GM18951 (cell line): ENCODE data around the gene CTSA.
"Not testable (repeated sequence)": the region's sequence is repeated elsewhere in the genome, so short reads cannot be mapped to it uniquely, and the experiment has no call there.

Source experiments
- POLR2A ChIP-seq: IDR thresholded peaks from 4 replicates; pipeline ENCODE4 v1.6.1; 2011; ENCODE audit warnings: mild to moderate bottlenecking; ENCODE audit not compliant: insufficient read length, insufficient read depth; ENCODE audit errors: extremely low read depth
- in situ Hi-C: fragments of 300-500 bp; cut with MboI; formaldehyde crosslinking; loops from one replicate; pipeline ENCODE4 v1.12.0; 2022; ENCODE audit warnings: low sequenced_read_pairs, mixed read lengths, inconsistent platforms; ENCODE audit not compliant: unreplicated experiment

The CTSA gene

DNA sequence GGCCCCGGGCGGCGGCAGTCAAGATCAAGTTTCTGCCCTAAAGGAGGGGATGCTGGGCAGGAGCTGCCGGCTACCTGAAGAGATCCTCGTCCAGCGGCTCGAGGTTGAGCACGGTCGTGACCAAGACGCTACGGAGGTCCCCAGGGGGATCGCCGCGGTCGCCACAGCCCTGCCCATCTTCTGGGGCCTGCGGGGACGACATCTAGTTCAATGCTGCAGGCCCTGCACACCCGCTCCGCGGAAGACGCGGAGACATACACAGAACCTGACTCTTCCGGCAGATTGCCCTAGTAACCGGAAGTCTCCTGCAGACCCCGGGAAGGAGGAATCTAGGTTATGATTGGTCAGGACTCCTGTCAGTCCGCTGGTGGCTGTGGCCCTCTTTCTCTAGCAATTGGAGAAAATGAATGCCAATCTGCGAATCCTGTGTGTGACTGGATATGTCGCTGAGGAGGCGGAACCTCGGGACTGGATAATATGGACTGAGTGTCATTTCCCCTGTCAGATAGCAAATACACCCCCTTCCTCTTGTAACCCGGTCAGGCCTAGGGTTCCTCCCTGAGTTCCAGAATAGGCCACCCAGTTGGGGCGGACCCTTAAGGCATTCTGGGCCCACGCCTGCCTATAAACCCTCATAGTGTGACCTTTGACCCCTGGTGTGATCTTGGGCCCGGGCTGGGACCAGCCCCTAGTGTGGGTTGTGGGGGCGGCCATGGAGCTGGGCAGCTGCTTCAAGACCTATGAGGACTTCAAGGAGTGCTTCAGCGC, 33.8 kb upstream of the CTSA start, which contains the start of the genes ACOT8 and ZSWIM3:
TSS of gene ACOT8 (minus strand) at position 279 of the 768 bp plus-strand sequence. CDS start at position 202, 77 bp downstream.
TSS of gene ZSWIM3 (plus strand) at position 501 of the 768 bp plus-strand sequence. CDS start at position 713, 212 bp downstream.
- in situ Hi-C loops, result no loop called here
- TF ChIP-seq POLR2A, result peak; percentile 92

DNA sequence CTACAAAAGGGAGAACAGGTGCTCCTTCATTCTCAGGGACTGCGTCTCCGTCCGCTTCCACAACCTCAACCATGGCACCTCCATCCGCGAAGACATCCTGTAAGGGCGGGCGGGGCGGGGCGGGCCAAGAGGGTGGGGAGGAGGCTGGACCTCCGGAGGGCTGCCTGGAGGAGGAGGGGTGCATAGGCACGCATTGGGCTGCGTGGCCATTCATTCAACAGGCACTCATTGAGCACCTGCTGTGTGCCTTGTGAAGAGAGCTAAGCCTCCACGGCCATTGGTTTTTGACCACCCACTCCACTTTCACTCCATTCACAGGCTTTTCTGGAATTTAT, 33.3 kb upstream of the CTSA start:
- no peak for TF ChIP-seq POLR2A
- in situ Hi-C loops, result no loop called here

DNA sequence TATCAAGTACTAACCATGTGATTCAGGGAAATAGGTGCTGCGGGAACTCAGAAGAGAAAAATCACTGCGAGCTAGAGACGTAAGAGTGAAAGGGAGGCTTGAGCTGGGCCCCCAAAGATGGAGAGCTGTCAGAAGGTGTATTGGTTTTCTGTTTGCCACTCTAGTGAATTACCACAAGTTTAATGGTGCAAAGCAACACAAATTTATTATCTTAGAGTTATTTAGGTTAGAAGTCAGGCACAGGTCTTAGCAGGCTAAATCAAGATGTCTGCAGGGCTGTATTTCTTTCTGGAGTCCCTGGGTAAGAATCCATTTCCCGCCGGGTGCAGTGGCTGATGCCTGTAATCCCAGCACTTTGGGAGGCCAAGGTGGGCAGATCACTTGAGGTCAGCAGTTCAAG, 31.2 kb upstream of the CTSA start:
- no peak for TF ChIP-seq POLR2A
- in situ Hi-C loops, result no loop called here

DNA sequence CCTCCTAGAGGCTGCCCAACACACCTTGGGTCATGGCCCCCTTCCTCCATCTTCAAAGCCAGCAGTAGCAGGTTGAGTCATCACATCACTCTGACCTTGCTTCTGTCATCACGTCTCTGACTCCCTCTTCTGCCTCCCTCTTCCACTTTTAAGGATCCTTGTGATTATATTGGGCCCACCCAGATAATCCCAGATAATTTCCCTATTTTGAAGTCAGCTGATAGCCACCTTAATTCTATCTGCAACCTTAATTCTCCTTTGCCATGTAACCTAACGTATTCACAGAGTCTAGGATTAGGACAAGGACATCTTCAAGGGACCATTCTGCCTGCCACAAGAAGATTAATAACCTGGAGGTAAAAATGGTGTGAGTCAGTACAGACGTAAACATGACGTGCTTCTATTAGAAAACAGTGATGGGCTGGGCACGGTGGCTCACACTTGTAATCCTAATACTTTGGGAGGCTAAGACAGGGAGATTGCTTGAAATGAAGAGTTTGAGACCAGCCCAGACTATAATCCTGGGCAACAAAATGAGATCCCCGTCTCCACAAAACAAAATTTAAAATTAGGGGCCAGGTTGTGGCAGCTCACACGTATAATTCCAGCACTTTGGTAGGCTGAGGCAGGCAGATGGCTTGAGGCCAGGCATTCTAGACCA, 30.4 kb upstream of the CTSA start:
- in situ Hi-C loops, result no loop called here
- no peak for TF ChIP-seq POLR2A

DNA sequence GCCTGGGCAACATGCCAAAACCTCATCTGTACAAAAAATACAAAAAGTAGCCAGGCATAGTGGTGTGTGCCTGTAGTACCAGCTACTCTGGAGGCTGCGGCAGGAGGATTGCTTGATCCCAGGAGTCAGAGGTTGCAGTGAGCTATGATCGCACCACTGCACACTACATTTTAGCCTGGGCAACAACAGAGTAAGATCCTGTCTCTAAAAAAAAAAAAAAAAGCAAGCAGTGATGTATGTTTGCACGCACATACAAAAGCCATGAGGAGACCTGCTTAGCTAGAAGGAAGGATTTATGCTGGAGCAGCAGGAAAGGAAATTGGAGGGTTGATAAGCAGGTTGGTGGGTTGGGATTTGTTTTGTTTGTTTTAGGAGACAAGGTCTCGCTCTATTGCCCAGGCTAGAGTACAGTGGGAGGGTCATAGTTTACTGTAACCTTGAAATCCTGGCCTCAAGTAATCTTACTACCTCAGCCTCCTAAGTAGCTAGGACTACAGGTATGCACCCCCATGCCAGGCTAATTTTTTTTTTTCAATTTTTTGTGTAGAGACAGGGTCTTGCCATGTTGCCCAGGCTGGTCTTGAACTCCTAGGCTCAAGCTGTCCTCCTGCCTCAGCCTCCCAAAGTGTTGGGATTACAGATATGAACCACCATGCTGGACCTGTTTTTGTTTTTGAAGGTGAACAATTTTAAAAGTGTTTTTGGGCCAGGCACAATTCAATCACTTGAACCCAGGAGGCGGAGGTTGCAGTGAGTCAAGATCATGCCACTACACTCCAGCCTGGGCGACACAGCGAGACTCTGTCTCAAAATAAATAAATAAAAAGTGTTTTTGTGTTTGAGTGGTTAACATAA, 29.7 kb upstream of the CTSA start:
- in situ Hi-C loops, result no loop called here
- TF ChIP-seq POLR2A, result no peak

DNA sequence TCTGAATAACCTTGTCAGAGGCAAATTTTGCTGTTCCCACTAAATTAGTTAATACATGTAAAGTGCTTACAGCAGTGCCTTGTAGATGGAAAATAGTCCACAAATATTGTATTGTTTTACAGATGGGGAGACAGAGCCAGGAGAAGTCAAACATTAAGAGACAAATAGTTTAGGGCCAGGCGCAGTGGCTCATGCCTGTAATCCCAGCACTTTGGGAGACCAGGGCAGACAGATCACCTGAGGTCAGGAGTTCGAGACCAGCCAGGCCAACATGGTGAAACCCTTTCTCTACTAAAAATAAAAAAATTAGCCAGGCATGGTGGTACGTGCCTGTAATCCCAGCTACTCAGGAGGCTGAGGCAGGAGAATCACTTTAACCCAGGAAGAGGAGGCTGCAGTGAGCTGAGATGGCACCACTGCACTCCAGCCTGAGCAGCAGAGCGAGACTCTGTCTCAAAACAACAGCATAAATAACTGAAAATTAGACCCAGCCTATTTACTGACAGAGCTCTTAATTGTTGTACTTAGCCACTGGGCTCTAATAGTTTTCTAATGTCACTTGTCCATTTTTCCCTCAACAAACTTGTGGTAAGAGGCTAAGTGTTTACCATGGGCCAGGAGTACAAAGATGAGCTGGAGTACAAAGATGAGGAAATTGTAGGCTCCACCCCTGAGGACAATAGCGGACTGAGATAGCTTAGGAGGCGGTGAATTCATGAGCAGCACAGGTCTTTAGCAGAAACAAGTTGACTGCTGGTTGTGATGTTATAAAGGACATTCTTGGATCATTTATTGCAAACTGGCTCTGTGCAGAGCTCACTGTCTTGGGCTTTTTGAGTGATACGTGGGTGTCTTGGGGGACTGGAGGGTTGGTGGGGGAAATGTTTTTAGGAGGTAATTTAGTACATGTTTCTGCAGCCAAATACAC, 27.3 kb upstream of the CTSA start:
- no peak for TF ChIP-seq POLR2A
- in situ Hi-C loops, result no loop called here

DNA sequence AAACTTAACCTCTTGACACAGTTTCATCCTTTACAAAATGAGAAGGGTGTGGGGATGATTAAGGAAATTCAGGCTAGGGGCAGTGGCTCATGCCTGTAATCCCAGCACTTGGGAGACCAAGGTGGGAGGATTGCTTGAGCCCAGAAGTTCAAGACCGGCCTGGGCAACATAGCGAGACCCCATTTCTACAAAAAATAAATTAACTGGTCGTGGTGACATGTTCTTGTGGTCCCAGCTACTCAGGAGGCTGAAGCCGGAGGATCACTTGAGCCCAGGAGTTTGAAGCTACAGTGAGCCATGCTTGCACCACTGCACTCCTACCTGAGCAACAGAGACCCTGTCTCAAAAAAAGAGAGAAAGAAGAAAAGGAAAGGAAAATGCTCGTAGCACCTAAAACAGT, 24.7 kb upstream of the CTSA start:
- in situ Hi-C loops, result no loop called here
- TF ChIP-seq POLR2A, result no peak

DNA sequence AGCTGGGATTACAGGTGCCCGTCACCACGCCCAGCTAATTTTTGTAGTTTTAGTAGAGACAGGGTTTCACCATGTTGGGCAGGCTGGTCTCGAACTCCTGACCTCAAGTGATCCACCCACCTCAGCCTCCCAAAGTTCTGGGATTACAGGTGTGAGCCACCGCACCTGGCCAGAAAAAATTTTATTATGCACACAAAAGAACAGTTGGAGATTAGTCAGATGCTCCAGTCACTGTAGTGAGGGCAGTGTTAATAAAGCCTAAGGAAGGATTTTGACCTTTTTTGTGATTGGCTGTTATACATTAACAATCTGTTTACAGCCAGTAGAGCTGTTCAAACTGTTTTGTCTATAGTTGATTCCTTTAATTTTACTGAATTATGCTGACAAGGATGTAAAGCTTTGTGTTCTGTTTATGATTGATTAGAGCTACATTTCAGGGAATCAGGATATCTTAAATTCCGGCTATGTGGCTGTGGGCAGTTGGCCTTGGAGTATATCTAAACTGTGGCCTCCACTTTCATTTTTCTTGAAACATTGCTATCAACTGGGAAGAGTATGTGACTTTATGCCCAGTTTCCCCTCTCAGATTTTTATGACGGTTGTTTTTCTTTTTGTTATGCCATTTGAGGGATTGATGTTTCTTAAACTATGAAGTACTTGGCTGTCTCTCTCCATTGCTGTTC, 23.9 kb upstream of the CTSA start:
- in situ Hi-C loops, result no loop called here
- TF ChIP-seq POLR2A, result no peak

DNA sequence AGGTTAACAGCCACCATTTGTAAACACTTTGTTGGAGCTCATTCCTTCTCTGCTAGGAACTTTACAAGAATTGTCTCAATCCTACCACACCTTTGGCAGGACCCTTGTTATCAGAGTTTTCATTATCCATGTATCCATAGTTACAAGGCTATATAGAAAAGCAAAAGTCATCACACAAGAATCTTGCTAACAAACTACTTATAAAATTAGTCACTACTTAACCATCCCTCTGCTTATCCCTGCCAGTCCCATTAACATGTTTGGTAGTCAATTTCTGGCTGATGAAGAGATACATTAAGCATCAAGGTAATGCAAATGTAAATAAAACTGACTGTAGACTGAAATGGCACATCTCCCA, 23.3 kb upstream of the CTSA start:
- TF ChIP-seq POLR2A, result no peak
- in situ Hi-C loops, result no loop called here

DNA sequence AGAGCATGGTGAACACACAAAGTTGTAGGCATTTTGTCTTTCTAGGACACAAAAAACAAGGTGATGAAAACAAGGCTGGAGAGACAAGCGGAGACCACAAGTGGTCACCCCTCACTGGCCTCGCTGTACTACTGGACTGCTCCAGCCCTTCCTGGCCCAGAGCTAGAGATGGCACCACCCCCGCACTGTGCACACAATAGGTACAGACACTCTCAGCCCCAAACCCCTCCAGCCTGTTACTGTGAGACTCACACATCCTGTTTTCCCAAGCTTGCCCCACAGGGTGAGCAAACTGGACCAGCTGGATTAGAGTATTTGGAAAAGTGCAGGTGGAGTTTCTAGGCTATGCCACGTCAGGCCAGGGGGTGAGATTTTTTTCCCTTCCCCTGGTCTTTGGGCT, 18.5 kb upstream of the CTSA start:
- no peak for TF ChIP-seq POLR2A
- in situ Hi-C loops, result no loop called here

DNA sequence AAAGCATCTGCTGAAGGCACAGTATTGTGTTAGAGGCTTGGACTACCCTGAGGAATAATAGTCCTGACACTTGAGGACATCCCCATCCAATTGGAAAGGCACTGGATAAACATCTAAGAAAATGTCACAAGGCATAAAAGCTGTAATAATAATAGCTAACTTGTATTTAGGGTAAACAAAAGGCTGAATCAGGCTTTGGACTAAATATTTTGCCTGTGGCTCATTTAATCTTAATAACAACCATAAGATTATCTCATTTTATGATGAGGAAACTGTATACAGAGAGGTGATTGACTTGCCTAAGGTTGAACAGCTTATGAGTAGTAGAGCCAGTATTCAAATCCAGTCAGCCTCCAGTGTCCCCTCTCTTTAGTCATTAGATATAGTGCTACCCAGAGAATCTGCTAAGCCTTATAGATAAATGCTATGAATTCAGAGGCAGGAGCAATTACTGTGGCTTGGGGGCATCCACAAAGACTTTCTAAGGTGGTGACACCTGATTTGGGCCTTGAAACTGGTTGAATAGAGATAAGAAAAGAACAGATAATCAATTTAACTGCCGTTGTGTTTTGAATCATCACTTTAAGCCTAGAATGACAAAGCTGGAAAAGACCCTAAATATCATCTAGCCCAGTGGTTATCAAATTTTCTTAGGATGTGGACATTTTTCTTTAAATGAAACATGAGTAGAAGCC, 17.6 kb upstream of the CTSA start:
- in situ Hi-C loops, result no loop called here
- no peak for TF ChIP-seq POLR2A

DNA sequence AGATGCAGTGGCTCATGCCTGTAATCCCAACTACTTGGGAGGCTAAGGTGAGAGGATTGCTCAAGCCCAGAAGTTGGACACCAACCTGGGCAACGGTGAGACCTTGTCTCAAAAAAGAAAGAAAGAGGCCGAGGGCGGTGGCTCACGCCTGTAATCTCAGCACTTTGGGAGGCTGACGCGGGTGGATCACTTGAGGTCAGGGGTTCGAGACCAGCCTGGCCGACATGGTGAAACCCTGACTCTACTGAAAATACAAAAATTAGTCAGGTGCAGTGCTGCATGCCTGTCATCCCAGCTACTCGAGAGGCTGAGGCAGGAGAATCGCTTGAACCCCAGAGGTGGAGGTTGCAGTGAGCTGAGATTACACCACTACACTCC, 17.0 kb upstream of the CTSA start:
- in situ Hi-C loops, result not testable (repeated sequence)
